SK-N-DZ (cell line): ENCODE results near the gene KCNK10.
"Not testable (repeated sequence)": the region's sequence is repeated elsewhere in the genome, so short reads cannot be mapped to it uniquely, and the experiment has no call there.

Experiments
- DNase-seq: peaks from one replicate; pipeline ENCODE4 v3.0.0-alpha.2; 2015; ENCODE audit warnings: low spot score

The KCNK10 gene

GRCh38 chr14:88270776-88271175, 52.3 kb downstream of the KCNK10 start:
- DNase-seq, result no peak

DNA sequence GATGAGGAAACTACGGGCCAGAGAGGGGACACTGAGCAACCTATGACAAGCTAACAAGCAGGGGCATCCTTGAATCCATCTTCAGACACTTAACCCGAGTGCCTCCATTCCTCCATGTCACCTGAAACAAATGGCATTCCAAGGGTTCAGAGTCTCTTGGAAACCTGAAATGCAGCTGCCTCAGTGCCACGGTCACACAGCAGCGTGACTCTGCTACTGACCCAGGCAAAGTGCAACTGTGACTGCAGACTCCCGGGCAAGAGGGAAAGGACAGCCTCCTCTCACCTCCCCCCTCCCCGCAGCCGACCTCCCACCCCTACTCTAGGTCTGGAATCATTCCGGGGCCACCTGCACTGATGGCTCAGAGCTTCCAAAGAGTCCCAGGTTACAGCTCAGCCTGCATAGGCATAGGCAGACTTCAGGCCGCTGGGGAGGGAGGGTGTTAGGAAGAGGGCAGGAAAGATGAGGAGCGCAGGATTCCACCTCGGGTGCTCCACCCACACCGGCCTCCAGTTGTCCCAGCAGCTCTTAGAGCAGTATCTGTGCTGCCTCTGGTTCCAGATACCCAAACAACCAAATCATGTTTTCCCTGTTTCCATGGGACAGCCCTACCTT, 53.2 kb downstream of the KCNK10 start:
- no peak for DNase-seq

- DNase-seq, result no peak
Observed at GRCh38 chr14:88266474-88266873, 56.6 kb downstream of the KCNK10 start.

DNA sequence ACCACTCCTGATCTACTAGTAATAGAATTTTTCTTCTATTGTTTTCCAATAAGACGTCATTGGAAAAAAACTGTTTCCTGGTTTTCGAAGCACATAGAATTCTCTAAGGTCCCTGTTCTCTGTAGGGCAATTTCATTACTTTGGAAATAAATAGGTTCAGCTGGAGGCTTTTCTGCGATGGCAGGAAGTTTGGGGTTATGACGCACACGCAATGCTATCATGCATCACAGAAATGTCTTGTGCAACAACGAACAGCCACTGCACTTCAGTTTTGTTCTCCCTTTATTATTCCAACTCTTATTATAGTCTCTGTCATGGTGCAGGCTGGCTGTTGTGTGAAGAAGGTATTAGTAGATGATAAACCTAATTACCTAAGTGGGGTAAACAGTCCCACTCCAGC, 59.0 kb downstream of the KCNK10 start:
- no peak for DNase-seq

DNA sequence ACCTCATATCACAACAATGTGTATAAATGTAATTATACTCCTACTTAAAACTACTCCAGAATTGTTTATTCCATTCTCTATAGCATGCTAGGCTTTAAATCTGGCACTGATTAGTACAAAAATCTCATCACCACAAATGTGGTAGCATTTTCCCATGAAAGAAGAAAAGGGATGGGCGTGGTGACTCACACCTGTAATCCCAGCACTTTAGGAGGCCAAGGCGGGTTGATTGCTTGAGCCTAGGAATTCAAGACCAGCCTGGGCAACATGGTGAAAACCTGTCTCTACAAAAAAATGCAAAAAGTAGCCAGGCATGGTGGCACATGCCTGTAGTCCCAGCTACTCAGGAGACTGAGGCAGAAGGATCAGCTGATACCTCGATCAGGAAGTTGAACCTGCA, 61.8 kb downstream of the KCNK10 start:
- not testable (repeated sequence) for DNase-seq

GRCh38 chr14:88258021-88258420, 65.0 kb downstream of the KCNK10 start:
- no peak for DNase-seq

DNA sequence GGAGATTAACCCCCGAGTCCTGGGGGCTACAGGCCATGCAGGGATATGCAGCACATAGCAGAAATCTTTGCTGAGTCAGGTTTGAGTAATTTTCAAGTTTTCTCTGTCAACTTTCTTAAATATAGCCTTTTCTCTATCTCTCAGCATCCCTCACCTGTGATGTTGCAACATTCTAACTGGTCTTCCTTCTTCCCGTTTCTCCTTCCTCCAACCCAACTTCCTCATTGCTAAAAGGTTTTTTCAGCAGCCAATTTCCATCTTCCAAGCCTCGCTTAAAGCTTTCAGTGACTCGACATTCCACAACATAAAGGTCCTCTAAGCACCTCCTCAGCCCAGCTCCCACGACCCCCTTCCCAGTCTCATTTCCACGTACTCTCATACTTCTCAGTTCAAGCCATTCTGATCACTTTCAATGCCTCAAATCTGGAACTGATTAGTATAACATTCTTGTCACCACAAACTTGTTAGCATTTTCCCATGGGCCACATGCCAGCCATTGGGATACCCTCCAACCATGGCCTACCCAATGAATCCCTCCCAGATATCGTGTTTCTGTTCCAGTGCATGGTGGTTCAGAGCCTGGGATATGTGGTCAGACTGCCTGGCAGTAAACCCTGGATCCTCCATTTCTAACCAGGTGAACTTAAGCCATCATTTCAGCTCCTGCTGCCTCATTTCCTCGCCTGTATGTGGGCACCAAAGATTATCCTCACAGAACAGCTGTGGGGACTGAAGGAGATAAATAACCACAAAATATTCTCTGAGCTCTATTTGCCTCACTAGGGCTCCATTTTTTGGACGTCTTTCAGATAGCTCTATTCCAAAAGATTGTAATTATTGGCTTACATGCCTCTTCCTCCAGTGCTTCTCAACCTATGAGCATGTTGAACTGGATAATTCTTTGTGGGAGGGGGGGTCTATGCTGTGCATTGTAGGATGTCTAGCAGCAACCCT, 65.8 kb downstream of the KCNK10 start:
- DNase-seq, result no peak

GRCh38 chr14:88255798-88256197, 67.3 kb downstream of the KCNK10 start:
- no peak for DNase-seq

- DNase-seq, result no peak
Observed at GRCh38 chr14:88255196-88255595, 67.9 kb downstream of the KCNK10 start.

DNA sequence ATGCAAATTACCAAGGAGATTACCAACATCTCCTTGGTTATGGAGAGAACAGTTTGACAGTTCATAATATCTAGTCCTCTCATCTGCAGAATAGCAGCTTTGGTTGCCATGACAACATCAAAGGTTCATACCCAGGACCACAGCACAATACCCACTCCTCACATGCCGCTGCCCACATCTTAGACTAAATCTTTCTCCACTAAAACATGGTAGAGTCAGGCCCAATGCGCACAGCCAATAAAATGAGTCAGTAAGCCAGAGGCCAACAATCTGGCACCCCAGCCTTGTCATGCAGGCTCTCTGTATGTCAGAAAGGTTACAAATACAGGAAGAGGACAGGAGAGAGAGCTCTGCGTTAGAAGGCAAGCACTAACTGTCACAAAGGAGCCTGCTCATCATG, 70.6 kb downstream of the KCNK10 start:
- DNase-seq, result peak; percentile 30

- no peak for DNase-seq
Observed at GRCh38 chr14:88251650-88252049, 71.4 kb downstream of the KCNK10 start.

DNA sequence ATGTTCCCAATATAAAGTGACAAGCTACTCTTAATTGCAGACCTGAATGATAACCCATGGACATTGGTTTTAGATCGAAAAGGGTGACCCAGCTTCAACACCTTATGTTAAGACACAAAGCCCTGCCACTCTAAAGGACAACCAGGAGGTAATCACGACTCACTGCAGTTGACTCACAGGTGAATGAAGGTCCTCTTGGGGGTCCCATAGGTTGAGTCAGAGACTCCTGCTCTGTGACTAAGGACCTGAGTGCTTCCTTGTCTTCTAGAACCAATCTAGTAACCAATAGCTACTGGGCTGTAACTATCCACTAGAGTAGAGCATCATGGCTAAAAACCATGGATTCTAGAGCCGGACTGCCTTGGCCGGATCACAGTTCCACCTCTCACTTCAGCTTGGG, 73.8 kb downstream of the KCNK10 start:
- DNase-seq, result no peak

GRCh38 chr14:88248606-88249005, 74.5 kb downstream of the KCNK10 start:
- no peak for DNase-seq

DNA sequence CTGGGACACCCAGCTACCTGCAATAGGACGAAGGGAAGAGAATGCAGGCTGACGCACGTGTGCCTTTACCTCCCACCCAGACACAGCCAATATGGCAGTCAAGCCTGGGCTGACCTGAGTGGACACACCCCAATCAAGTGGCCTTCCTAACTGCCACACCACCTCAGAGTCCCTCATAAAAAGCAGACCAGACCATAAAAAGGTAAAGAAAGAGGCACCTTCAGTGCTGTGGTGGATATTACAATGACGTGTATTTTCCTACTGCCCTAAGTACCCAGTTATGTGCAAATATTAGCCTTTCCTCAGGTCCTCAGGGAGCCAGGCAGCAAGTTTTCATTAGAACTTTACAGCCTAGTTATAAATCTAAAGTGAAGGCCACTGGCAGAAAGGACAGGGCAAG, 75.8 kb downstream of the KCNK10 start:
- DNase-seq, result no peak

GRCh38 chr14:88245321-88245720, 77.7 kb downstream of the KCNK10 start:
- peak; percentile 87 for DNase-seq

- DNase-seq, result no peak
Observed at GRCh38 chr14:88243946-88244345, 79.1 kb downstream of the KCNK10 start.

DNA sequence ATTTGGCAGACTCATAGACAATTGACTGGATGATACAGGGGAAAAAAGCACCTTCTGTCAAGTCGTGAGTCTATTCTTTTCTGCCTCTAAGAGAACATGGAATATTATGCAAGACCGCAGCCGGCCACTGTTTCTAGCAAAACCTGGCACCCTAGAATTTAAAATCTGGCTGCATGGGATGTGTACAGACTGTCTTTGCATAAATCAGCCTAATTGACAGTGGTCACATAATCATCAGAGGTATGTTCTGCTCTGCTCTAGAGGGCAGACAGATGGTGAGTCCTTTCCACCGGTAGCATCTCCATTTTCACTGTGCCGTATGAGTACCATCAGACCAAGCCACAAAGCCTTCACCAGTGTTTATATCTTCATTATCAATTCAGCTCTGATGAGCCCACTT, 80.6 kb downstream of the KCNK10 start:
- peak; percentile 20 for DNase-seq

GRCh38 chr14:88241810-88242209, 81.3 kb downstream of the KCNK10 start:
- DNase-seq, result peak; percentile 68

- DNase-seq, result no peak
Observed at GRCh38 chr14:88234442-88234841, 88.6 kb downstream of the KCNK10 start.

DNA sequence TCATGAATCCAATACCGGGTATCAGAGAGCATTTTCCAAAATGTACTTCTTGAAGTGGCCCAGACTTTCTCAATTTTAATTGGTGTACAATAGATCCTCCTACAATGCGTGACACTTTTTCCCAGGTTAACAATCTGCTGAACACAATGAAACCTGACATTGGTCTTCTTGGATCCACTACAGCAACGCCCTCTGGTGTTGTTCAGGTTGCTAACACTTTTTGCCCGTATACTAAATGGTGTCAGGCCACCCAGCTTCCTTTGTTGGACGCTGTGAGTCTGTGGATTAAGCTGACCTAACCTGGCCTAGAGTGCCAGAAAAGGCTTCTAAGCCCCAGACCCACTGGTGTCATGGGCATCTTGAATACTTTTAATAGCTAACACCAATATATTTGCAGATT, 89.2 kb downstream of the KCNK10 start:
- DNase-seq, result peak; percentile 25

DNA sequence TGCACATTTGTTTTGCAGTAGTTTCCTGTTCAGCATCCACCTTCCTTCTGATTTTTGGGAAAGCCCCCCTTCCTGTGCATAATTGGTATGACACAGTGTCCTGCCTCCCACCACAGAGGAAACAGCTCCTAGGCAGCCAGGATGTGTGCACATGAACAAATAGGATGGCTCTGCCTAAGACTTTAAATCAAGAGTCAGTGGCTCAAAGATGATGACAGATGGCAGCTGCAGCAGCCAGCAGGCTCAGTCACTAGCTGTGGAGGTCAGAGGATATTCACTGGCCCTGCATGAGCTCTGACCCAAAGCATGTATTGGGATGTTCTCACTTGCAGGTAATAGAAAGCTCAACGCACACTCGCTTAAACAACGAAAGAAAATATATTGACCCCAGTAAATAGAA, 90.3 kb downstream of the KCNK10 start:
- DNase-seq, result peak; percentile 38

DNA sequence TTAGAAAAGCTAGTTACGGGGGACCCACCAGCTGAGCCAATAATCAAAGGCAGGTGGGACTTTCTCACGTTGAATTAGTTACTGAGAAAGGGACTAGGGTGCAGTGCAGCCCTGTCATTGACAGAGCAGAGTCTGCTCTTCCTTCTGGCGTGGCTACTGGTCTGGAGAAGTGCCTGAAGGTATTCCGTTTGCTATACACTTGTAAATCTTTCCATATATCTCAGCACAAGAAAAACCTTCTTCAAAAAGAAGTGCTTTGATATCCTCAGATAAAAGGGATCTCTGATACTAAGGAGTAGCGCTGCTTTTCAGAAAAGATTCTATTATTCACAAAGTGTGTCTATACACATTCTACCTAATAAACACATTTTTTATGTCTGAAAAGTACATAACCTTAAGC, 91.5 kb downstream of the KCNK10 start:
- no peak for DNase-seq

- DNase-seq, result no peak
Observed at GRCh38 chr14:88229428-88229827, 93.6 kb downstream of the KCNK10 start.
